ENCODE results near the gene KRT72.

KRT72 gene

DNA sequence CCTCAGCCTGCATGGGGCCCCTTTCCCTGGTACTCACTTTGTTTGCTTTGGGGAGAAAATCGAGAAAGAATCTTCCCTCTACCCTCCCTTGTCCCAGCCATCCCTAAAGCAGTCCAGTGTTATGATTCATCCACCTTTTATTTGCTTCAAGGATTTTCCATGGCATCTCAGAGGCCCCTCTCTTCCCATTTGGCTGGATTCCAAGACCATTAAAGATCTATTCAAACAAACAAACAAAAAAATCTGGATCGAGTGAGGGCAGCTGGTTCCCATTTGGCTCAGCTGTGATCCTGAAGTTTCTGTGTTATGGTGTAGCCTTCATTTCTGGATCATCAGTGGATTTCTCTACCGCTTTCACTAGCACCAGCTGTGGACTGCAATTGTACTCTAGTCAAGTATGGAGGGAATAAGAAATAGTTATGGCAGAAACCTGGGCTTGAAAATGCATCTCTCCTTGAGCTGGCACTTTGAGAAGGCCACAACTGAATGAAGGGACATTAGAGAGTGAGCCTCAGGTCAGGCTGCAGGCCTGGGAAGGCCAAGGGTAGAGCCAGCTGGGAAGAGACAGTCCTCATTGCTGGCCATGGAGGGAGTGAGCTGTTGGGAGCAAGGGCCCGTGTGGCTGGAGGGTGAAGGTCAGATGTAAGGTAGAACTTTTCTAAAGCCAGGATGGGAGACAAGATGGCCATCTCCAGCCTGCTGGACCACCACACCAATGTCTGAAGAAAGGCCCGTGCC lies 62.0 kb downstream of the KRT72 start:
- no peak for DNase-seq

DNA sequence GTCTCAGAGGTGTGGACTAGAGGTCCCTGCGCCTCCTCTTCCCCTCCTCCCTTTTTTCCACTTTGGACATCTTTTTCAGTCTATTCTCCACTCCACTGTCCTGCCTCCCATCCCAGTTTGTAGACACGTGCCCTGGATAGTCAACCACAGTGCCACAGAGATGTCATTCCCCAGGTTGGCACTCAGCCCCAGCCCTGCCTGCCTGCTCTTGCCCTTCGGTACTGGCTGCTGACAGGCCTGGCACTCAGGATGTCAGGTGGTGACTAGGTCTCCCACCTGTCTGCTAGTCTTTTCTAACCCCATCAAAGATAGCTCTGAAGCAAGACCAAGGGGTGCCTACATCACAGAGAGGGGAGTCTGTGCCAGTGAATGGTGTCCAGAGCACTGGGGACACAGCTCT lies 64.2 kb downstream of the KRT72 start:
- no peak for DNase-seq
